Measurements from ENCODE around the gene GTF3C4.

DNA sequence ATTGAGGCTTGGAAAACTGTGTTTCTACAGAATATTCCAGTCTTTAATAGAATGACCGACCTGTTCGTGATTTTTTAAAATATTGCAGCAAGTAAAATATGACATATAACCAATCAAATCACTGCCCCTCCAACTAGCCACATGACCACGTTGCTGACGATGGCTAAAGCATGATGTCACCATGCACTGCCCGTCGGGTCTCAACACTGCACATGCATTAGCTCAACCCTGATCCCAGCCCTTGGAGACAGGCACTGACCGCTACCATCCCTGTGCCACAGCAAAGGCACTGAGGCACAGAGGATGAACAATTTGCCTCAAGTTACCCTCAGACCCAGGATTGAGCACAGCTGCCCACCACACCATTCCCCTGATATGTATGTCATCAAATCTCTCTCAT lies 14.0 kb upstream of the GTF3C4 start:
- no peak for TF ChIP-seq POLR2A (IDR thresholded peaks at IDR 0.05; ENCODE audit: low read depth, low read length)
- 0 out of 2 replicates have a peak, but pooled peaks have one; percentile 17 for TF ChIP-seq POLR2AphosphoS5 (IDR thresholded peaks at IDR 0.05; ENCODE audit: low read depth, low read length)
- TF ChIP-seq TAF1 (IDR thresholded peaks at IDR 0.05; ENCODE audit: borderline replicate concordance, low read depth, low read length) = no peak
